Measurements from ENCODE around the gene PRELP. TPM values are rescaled to one million over a fixed set of nuclear protein-coding genes. Genes with fewer than 3 reads are reported as not detected.

The PRELP gene
- total RNA-seq, 2 experiments from 2014 or later: not detected

DNA sequence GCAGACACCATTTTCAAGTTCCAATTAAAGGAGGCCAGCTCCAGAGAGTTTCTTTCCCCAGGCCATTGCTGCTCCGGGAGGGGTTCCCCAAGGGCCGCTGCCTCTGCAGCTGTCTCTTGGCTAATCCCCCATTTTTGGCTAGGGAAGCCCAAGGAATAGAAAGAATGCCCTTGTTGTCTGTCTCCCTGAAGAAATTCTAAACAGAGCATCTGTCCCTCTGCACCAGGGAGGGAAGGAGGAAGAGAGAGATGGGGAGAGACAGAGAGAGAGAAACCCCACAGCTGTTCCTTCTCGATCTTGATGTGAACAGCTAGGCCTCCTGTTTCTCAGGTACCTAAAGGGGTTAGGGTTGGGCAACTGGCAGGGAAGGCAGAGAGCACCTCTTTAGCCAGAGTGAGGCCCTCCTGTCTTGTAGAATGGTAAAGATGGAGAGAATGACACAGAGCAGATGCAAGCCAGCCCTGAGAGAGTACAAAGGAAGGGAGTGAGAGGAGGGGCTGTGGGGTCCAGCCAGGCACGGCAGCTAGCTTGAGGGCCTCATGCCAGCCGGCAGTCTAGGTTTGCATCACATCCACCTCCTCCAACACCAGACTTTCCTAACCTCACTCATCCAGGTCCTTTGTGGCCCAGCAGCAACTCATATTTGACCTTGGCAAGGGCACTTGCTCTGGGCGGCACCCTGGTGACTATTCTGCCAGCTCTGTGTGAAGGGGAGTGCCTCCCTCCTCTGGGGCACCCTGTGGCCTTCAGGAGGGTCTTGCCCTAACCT, 31.4 kb downstream of the PRELP start:
- CTCF ChIA-PET: interaction anchor here (0.7 to 3.8 kb wide), 4 partner anchors 13 to 242 kb away, joined by 3 to 22 read pairs (median 6); no protein-coding TSS in a partner anchor
- POLR2A ChIA-PET: no interaction called here
- Mint-ChIP-seq H3K9me3 (no peaks in the 10 kb centered on the region), H3K27me3 (peaks cover 3% of the 10 kb centered on the region), H3K27ac (no peak overlapping the region), H3K36me3 (ENCODE audit: low read depth) (no peaks in the 10 kb centered on the region), H3K4me3 (no peak overlapping the region), H3K4me1 (no peaks in the 10 kb centered on the region)
- no peak for DNase-seq

DNA sequence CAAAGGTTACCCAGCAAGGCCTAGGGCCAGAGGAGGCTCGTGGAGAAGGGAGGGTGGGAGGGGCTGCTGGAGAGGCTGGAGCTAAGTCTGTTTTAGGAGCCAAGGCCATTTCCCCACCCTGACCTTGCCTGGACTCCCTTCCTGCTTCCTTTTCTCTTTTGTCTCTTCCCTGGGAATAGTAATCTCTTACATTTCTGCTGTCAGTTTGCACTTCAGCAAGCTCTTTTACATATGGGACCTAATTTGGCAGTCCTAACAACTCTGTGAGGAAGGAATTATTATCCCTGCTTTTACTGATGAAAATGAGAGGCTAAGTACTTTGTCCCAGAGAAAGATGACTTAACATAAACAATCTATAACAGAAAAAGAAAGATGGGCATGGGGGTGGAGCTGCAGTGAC, 32.2 kb downstream of the PRELP start:
- H3K4me3 Mint-ChIP-seq: no peak overlapping the region
- no peaks in the 10 kb centered on the region for H3K36me3 Mint-ChIP-seq (ENCODE audit: low read depth)
- no peak for DNase-seq
- H3K27me3 Mint-ChIP-seq: peaks cover 3% of the 10 kb centered on the region
- POLR2A ChIA-PET: no interaction called here
- CTCF ChIA-PET: interaction anchor here (1.6 kb wide), 2 partner anchors 13 to 241 kb away, joined by 4 to 7 read pairs; no protein-coding TSS in a partner anchor
- peaks cover 5% of the 10 kb centered on the region for H3K4me1 Mint-ChIP-seq
- H3K9me3 Mint-ChIP-seq: no peaks in the 10 kb centered on the region
- H3K27ac Mint-ChIP-seq: no peak overlapping the region

- Mint-ChIP-seq H3K27ac (peak overlapping the region; percentile 0), H3K27me3 (no peaks in the 10 kb centered on the region), H3K4me3 (no peak overlapping the region), H3K9me3 (no peaks in the 10 kb centered on the region), H3K36me3 (ENCODE audit: low read depth) (no peaks in the 10 kb centered on the region), H3K4me1 (peaks cover 13% of the 10 kb centered on the region)
- ChIA-PET CTCF (interaction anchor here (0.6 to 1.6 kb wide), 3 partner anchors 10 to 241 kb away, joined by 3 to 7 read pairs (median 3); no protein-coding TSS in a partner anchor), POLR2A (no interaction called here)
- DNase-seq: no peak
Measured at GRCh38 chr1:203508463-203509073, 33.0 kb downstream of the PRELP start.

DNA sequence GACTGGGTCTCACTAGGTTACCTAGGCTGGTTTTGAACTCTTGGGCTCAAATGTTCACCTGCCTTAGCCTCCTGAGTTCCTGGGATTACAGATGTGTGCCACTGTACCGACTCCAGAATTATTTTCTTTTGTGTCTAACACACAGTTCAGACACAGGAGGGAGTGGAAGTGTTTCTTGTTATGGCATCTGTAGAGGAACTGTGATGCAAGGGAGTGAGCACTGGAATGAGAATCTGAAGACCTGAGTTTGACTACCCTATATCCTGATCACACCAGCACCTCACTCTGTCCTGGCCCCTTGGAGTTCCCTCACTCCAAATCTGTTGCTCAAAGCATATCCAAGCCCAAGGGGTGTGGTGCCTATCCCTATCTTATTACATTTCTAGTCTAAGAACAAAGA, 33.5 kb downstream of the PRELP start:
- peak overlapping the region; percentile 0 for H3K27ac Mint-ChIP-seq
- H3K9me3 Mint-ChIP-seq: no peaks in the 10 kb centered on the region
- ChIA-PET POLR2A (no interaction called here), CTCF (interaction anchor here (0.6 to 1.5 kb wide), 2 partner anchors 10 to 535 kb away, joined by 3 read pairs; no protein-coding TSS in a partner anchor)
- H3K4me3 Mint-ChIP-seq: no peak overlapping the region
- no peak for DNase-seq
- H3K36me3 Mint-ChIP-seq (ENCODE audit: low read depth): no peaks in the 10 kb centered on the region
- H3K4me1 Mint-ChIP-seq: peaks cover 19% of the 10 kb centered on the region
- no peaks in the 10 kb centered on the region for H3K27me3 Mint-ChIP-seq

DNA sequence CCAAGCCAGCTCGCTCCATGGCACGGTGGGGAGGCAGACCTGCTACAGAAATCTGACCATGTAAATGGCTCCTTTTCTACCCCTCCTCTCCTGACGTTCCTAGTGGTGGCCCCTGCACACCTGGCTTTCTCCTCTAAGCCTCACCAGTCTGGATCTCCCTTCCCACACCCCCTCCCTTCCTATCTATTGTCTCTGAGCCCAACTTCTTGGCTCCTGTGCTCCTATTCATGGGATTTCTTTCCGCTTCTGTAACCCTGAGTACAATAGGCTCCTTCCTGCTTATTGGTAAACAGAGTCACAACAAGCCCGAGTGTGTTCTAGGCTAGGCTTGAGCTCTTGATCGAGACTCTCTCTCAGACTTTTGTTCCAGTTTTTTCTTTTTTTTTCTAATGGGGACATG, 35.9 kb downstream of the PRELP start:
- Mint-ChIP-seq H3K9me3 (no peaks in the 10 kb centered on the region), H3K4me1 (peaks cover 27% of the 10 kb centered on the region), H3K36me3 (ENCODE audit: low read depth) (no peaks in the 10 kb centered on the region), H3K4me3 (no peak overlapping the region), H3K27ac (no peak overlapping the region), H3K27me3 (no peaks in the 10 kb centered on the region)
- DNase-seq: no peak
- CTCF ChIA-PET: interaction anchor here (0.5 to 1.9 kb wide), 3 partner anchors 18 to 191 kb away, joined by 3 to 5 read pairs (median 3); no protein-coding TSS in a partner anchor
- POLR2A ChIA-PET: no interaction called here

GRCh38 chr1:203511930-203512329, 36.3 kb downstream of the PRELP start:
- no peaks in the 10 kb centered on the region for H3K27me3 Mint-ChIP-seq
- ChIA-PET CTCF (interaction anchor here (0.6 kb wide), 1 partner anchor 117 kb away, joined by 3 read pairs; no protein-coding TSS in a partner anchor), POLR2A (no interaction called here)
- H3K36me3 Mint-ChIP-seq (ENCODE audit: low read depth): no peaks in the 10 kb centered on the region
- no peak for DNase-seq
- no peak overlapping the region for H3K4me3 Mint-ChIP-seq
- no peak overlapping the region for H3K27ac Mint-ChIP-seq
- H3K4me1 Mint-ChIP-seq: peaks cover 27% of the 10 kb centered on the region
- H3K9me3 Mint-ChIP-seq: no peaks in the 10 kb centered on the region

GRCh38 chr1:203512517-203512847, 36.9 kb downstream of the PRELP start:
- POLR2A ChIA-PET: no interaction called here
- no peak for DNase-seq
- Mint-ChIP-seq H3K27ac (no peak overlapping the region), H3K27me3 (no peaks in the 10 kb centered on the region), H3K4me1 (peaks cover 27% of the 10 kb centered on the region), H3K4me3 (no peak overlapping the region), H3K9me3 (no peaks in the 10 kb centered on the region), H3K36me3 (ENCODE audit: low read depth) (no peaks in the 10 kb centered on the region)
- CTCF ChIA-PET: interaction anchor here (1.0 kb wide), 1 partner anchor 24 kb away, joined by 4 read pairs; no protein-coding TSS in a partner anchor

- CTCF ChIA-PET: interaction anchor here (1.0 kb wide), 1 partner anchor 25 kb away, joined by 4 read pairs; no protein-coding TSS in a partner anchor
- Mint-ChIP-seq H3K4me3 (no peak overlapping the region), H3K36me3 (ENCODE audit: low read depth) (no peaks in the 10 kb centered on the region), H3K4me1 (peaks cover 27% of the 10 kb centered on the region), H3K27ac (peak overlapping the region; percentile 87), H3K9me3 (no peaks in the 10 kb centered on the region), H3K27me3 (no peaks in the 10 kb centered on the region)
- POLR2A ChIA-PET: interaction anchor here (0.5 kb wide), 1 partner anchor 122 kb away, joined by 7 read pairs; no protein-coding TSS in a partner anchor
- peak; percentile 30 for DNase-seq
Measured at GRCh38 chr1:203512848-203513584, 37.4 kb downstream of the PRELP start.

GRCh38 chr1:203513585-203514031, 38.0 kb downstream of the PRELP start:
- ChIA-PET CTCF (interaction anchor here (1.0 to 2.1 kb wide), 2 partner anchors 9 to 26 kb away, joined by 4 to 7 read pairs; no protein-coding TSS in a partner anchor), POLR2A (interaction anchor here (0.5 kb wide), 1 partner anchor 122 kb away, joined by 7 read pairs; no protein-coding TSS in a partner anchor)
- no peaks in the 10 kb centered on the region for H3K9me3 Mint-ChIP-seq
- H3K4me1 Mint-ChIP-seq: peaks cover 27% of the 10 kb centered on the region
- DNase-seq: no peak
- H3K27ac Mint-ChIP-seq: peak overlapping the region; percentile 87
- no peak overlapping the region for H3K4me3 Mint-ChIP-seq
- no peaks in the 10 kb centered on the region for H3K27me3 Mint-ChIP-seq
- no peaks in the 10 kb centered on the region for H3K36me3 Mint-ChIP-seq (ENCODE audit: low read depth)

DNA sequence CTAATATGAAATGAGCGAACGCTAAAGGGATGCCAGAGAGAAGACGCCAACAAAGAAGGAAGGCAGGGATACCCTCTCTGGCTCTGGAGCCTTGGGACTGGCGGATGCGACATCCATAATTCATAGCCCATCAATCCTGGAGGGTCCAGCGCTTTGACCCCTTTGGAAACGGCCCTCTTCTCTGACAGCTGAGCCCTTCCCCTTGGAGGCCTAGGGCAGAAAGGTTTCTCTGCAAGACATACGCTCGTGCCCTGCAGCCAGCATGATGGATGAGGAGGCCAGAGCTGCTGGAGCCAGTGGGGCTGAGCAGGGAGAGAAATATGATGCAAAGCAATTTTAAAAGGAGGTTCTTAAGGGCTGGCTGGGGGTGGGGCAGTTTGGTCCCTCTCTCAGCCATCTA, 40.6 kb downstream of the PRELP start:
- Mint-ChIP-seq H3K27me3 (no peaks in the 10 kb centered on the region), H3K36me3 (ENCODE audit: low read depth) (no peaks in the 10 kb centered on the region), H3K9me3 (no peaks in the 10 kb centered on the region), H3K4me3 (no peak overlapping the region), H3K4me1 (peaks cover 27% of the 10 kb centered on the region), H3K27ac (no peak overlapping the region)
- ChIA-PET POLR2A (no interaction called here), CTCF (interaction anchor here (1.0 to 2.4 kb wide), 2 partner anchors 14 to 171 kb away, joined by 3 to 9 read pairs; no protein-coding TSS in a partner anchor)
- no peak for DNase-seq

GRCh38 chr1:203516906-203517305, 41.3 kb downstream of the PRELP start:
- Mint-ChIP-seq H3K27ac (no peak overlapping the region), H3K9me3 (no peaks in the 10 kb centered on the region), H3K36me3 (ENCODE audit: low read depth) (no peaks in the 10 kb centered on the region), H3K27me3 (no peaks in the 10 kb centered on the region), H3K4me1 (peaks cover 27% of the 10 kb centered on the region), H3K4me3 (no peak overlapping the region)
- ChIA-PET POLR2A (no interaction called here), CTCF (interaction anchor here (1.0 to 2.4 kb wide), 2 partner anchors 13 to 170 kb away, joined by 3 to 9 read pairs; no protein-coding TSS in a partner anchor)
- DNase-seq: no peak

DNA sequence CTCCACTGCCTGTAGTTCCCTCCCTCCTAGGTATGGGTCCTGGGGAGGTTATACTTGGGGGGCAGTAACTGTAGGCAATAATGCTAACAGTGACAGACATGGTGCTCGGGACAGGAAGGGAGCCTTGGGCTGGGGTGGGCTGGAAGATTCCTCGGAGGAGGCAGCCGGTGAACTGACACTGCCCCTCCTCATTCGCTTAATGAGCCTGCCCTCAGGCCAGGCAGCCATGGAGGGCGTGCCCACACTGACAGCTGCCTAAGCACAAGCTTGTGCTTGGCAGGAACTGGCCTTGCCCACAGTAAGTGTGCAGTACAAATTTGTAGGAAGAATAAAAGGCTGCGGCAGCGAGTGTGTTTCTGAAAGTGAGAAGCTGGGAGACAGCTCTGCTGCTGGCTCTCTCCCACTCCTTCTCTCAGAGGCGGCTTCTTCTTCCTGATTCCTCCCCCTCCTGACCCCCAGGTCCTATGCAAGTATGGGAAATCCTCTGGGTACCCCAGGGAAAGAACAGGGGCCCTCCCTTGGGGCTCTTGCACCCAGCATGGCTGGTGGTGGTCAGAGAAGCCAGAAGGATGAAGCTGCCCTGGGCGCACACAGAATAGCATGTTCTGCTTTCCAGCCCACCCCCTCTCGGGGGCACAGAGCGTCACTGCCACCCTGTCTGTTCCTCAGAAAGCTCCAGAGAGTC, 42.0 kb downstream of the PRELP start:
- Mint-ChIP-seq H3K36me3 (ENCODE audit: low read depth) (no peaks in the 10 kb centered on the region), H3K9me3 (no peaks in the 10 kb centered on the region), H3K27me3 (no peaks in the 10 kb centered on the region), H3K4me3 (no peak overlapping the region), H3K27ac (no peak overlapping the region), H3K4me1 (peaks cover 24% of the 10 kb centered on the region)
- no peak for DNase-seq
- ChIA-PET POLR2A (no interaction called here), CTCF (interaction anchor here (1.3 to 2.4 kb wide), 2 partner anchors 13 to 15 kb away, joined by 6 to 9 read pairs; no protein-coding TSS in a partner anchor)

Data from activated CD4-positive, alpha-beta T cell treated with anti-CD3 and anti-CD28 coated beads, Interleukin-2, amount 10 ng/mL, durations not matched to agents 7 days and 5 days (primary cell).